ENCODE data around the gene PIGL.
A peak's percentile ranks its signal among the peaks of the same experiment; 100 is the strongest.

The PIGL gene

DNA sequence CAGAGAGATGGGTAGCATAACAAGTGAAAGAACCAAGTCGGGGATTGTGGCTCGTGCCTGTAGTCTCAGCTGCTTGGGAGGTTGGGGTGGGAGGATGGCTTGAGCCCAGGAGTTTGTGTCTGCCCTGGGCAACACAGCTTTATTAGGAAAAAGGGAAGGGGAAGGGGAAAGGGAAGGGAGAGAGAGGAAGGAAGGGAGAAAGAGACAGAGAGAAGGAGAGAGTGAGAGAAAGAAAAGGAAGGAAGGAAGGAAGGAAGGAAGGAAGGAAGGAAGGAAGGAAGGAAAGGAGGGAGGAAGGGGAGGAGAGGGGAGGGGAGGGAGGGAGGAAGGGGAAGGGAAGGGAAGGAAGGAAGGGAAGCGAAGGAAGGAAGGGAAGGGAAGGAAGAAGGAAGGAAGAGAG, 103.0 kb downstream of the PIGL start:
- Histone ChIP-seq H3K36me3 (ENCODE audit: insufficient read depth, low read length) (peaks cover under 1% of the 10 kb centered on the region), H3K4me2 (ENCODE audit: low read length) (no peak overlapping the region), H3K4me1 (ENCODE audit: control insufficient read depth, insufficient read depth, low read length) (peaks cover 8% of the 10 kb centered on the region), H3K4me3 (ENCODE audit: low read length) (no peak overlapping the region), H3K9me3 (replicated peaks; ENCODE audit: low read length) (no peaks in the 10 kb centered on the region), H3K27me3 (ENCODE audit: control insufficient read depth, insufficient read depth, low read length) (no peaks in the 10 kb centered on the region), H3K9ac (ENCODE audit: low read depth, low read length) (no peak overlapping the region)

DNA sequence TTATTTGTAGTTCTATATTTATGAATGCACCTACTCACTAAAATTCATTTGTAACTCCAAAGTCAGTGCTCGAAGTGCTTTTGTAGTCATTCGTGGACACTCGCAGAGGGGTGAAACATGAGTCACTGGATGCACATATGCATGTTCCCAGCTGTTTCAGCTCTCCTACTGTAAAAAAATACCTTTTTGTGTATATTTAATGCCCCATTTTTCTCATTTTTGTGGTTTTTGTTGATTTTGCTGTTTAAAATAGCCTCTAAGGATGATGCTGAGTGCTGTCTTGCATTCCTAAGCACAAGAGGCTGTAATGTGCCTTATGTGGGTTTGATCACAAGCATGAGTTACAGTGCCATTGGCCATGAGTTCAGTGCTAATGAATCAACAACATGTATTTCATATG, 105.6 kb downstream of the PIGL start:
- Histone ChIP-seq H3K4me2 (ENCODE audit: low read length) (no peak overlapping the region), H3K9me3 (replicated peaks; ENCODE audit: low read length) (no peaks in the 10 kb centered on the region), H3K9ac (ENCODE audit: low read depth, low read length) (no peak overlapping the region), H3K4me1 (ENCODE audit: control insufficient read depth, insufficient read depth, low read length) (peaks cover 8% of the 10 kb centered on the region), H3K27me3 (ENCODE audit: control insufficient read depth, insufficient read depth, low read length) (no peaks in the 10 kb centered on the region), H3K36me3 (ENCODE audit: insufficient read depth, low read length) (peaks cover 13% of the 10 kb centered on the region), H3K4me3 (ENCODE audit: low read length) (no peak overlapping the region)

DNA sequence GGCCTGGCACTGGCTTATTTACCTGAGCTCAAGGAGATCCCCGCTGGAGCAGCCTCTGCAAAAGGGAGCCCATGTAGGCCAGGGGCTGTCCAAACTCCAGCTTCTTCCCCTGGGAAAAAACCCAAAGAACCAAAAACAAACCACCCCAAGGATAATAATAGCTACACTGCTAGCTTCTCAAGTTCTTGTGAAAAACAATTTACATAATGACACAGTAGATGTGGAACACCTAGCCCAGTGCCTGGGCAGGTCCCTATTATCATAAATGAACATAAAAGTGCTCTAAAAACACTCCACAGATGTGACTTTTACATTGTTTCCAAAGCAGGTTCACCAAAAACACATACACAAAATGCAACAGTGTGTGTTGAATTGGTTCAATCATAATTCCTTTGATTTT, 109.0 kb downstream of the PIGL start:
- H3K9ac ChIP-seq (ENCODE audit: low read depth, low read length), result no peak overlapping the region
- peaks cover 13% of the 10 kb centered on the region for H3K36me3 ChIP-seq (ENCODE audit: insufficient read depth, low read length)
- no peak overlapping the region for H3K4me2 ChIP-seq (ENCODE audit: low read length)
- no peaks in the 10 kb centered on the region for H3K27me3 ChIP-seq (ENCODE audit: control insufficient read depth, insufficient read depth, low read length)
- no peak overlapping the region for H3K4me3 ChIP-seq (ENCODE audit: low read length)
- H3K9me3 ChIP-seq (replicated peaks; ENCODE audit: low read length), result no peaks in the 10 kb centered on the region
- H3K4me1 ChIP-seq (ENCODE audit: control insufficient read depth, insufficient read depth, low read length), result peaks cover 20% of the 10 kb centered on the region

DNA sequence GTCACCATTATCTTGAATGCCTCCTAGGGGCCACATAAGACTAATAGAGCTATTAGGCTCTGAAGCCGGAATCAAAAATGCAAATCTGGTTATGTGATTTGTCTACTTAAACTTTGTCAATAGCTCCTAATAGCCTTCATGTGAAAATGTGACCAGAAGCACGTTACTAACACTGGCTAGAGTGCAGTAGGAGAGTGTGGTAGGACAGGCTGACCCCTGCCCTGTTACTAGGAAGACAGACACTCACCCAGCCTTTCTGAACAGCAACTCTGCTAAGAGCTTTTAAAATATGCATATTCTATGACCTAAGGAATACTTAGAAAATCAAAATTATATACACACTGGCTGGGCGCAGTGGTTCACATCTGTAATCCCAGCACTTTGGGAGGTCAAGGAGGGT, 110.0 kb downstream of the PIGL start:
- Histone ChIP-seq H3K4me2 (ENCODE audit: low read length) (no peak overlapping the region), H3K36me3 (ENCODE audit: insufficient read depth, low read length) (peaks cover 13% of the 10 kb centered on the region), H3K9me3 (replicated peaks; ENCODE audit: low read length) (no peaks in the 10 kb centered on the region), H3K4me1 (ENCODE audit: control insufficient read depth, insufficient read depth, low read length) (peaks cover 20% of the 10 kb centered on the region), H3K27me3 (ENCODE audit: control insufficient read depth, insufficient read depth, low read length) (no peaks in the 10 kb centered on the region), H3K9ac (ENCODE audit: low read depth, low read length) (no peak overlapping the region), H3K4me3 (ENCODE audit: low read length) (no peak overlapping the region)

GRCh38 chr17:16328997-16329396, 112.0 kb downstream of the PIGL start:
- Histone ChIP-seq H3K27me3 (ENCODE audit: control insufficient read depth, insufficient read depth, low read length) (no peaks in the 10 kb centered on the region), H3K4me2 (ENCODE audit: low read length) (peak overlapping the region; percentile 64)

DNA sequence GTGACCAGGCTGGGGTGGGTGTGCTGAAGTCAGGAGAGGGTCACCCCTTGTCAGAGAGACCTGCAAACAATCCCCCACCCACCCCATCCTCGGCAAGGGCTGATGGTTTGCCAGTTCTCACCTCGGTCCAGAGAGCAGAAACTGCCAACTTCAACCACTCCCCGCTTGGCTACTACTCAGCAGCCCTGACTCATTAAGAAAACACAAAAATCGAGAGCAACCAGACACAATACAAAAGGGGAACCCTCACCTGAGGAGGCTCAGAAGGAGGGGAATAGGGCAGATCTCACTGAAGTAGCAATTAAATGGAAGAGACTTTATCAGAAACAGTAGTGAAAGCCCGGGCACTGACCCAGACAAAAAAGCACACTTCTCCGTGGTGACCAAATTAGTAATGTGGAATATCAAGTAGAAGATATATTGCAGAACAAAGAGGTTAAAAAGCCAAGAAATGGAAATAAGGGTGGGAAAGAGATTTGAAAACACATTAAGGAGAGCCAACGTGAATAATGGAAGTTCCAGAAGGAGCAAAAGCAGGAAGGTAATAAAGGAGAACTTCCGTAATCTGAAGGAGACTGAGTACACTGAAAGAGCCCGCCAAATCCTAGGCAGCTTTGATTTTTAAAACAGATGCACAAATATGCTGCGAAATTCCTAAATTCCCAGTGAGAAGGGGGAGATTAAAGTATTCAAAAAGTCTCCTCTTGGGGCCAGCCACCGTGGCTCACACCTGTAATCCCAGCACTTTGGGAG, 112.7 kb downstream of the PIGL start:
- H3K27me3 ChIP-seq (ENCODE audit: control insufficient read depth, insufficient read depth, low read length), result no peaks in the 10 kb centered on the region
- peaks cover 13% of the 10 kb centered on the region for H3K36me3 ChIP-seq (ENCODE audit: insufficient read depth, low read length)
- H3K4me2 ChIP-seq (ENCODE audit: low read length), result peak overlapping the region; percentile 64
- H3K9me3 ChIP-seq (replicated peaks; ENCODE audit: low read length), result no peaks in the 10 kb centered on the region
- H3K4me3 ChIP-seq (ENCODE audit: low read length), result no peak overlapping the region
- H3K4me1 ChIP-seq (ENCODE audit: control insufficient read depth, insufficient read depth, low read length), result peaks cover 13% of the 10 kb centered on the region
- no peak overlapping the region for H3K9ac ChIP-seq (ENCODE audit: low read depth, low read length)

More at GRCh38 chr17:16328997-16329396, 112.0 kb downstream of the PIGL start:
- H3K36me3 ChIP-seq (ENCODE audit: insufficient read depth, low read length), result peaks cover 13% of the 10 kb centered on the region
- H3K4me3 ChIP-seq (ENCODE audit: low read length), result no peak overlapping the region
- H3K9me3 ChIP-seq (replicated peaks; ENCODE audit: low read length), result no peaks in the 10 kb centered on the region
- peaks cover 13% of the 10 kb centered on the region for H3K4me1 ChIP-seq (ENCODE audit: control insufficient read depth, insufficient read depth, low read length)
- no peak overlapping the region for H3K9ac ChIP-seq (ENCODE audit: low read depth, low read length)

DNA sequence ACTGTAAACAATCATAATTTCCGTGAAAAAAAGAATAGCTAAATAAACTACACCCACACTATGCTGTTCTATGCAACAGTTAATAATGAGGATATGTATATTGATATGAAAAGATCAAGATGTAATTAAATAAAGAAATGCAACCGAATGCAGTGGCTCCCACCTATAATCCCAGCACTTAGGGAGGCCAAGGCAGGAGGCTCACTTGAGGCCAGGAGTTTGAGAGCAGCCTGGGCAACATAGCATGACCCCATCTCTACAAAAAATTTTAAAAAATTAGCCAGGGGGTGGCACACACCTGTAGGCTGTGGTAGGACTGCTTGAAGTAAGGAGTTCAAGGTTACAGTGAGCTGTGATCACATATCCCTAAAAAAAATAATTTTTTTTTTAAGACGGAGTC, 121.4 kb downstream of the PIGL start:
- H3K9me3 ChIP-seq (replicated peaks; ENCODE audit: low read length), result no peaks in the 10 kb centered on the region

GRCh38 chr17:16339402-16339801, 122.4 kb downstream of the PIGL start:
- Histone ChIP-seq H3K36me3 (ENCODE audit: insufficient read depth, low read length) (peaks cover 3% of the 10 kb centered on the region), H3K4me2 (ENCODE audit: low read length) (no peak overlapping the region), H3K9me3 (replicated peaks; ENCODE audit: low read length) (no peaks in the 10 kb centered on the region), H3K4me1 (ENCODE audit: control insufficient read depth, insufficient read depth, low read length) (no peaks in the 10 kb centered on the region), H3K4me3 (ENCODE audit: low read length) (no peak overlapping the region), H3K9ac (ENCODE audit: low read depth, low read length) (no peak overlapping the region), H3K27me3 (ENCODE audit: control insufficient read depth, insufficient read depth, low read length) (no peaks in the 10 kb centered on the region)

More for the DNA sequence above, 121.4 kb downstream of the PIGL start:
- H3K4me1 ChIP-seq (ENCODE audit: control insufficient read depth, insufficient read depth, low read length), result no peaks in the 10 kb centered on the region
- no peak overlapping the region for H3K4me3 ChIP-seq (ENCODE audit: low read length)
- H3K4me2 ChIP-seq (ENCODE audit: low read length), result no peak overlapping the region
- no peak overlapping the region for H3K9ac ChIP-seq (ENCODE audit: low read depth, low read length)
- H3K27me3 ChIP-seq (ENCODE audit: control insufficient read depth, insufficient read depth, low read length), result no peaks in the 10 kb centered on the region
- H3K36me3 ChIP-seq (ENCODE audit: insufficient read depth, low read length), result no peaks in the 10 kb centered on the region

- Histone ChIP-seq H3K4me3 (ENCODE audit: low read length) (no peak overlapping the region), H3K9me3 (replicated peaks; ENCODE audit: low read length) (no peaks in the 10 kb centered on the region), H3K27me3 (ENCODE audit: control insufficient read depth, insufficient read depth, low read length) (no peaks in the 10 kb centered on the region), H3K36me3 (ENCODE audit: insufficient read depth, low read length) (peaks cover 4% of the 10 kb centered on the region), H3K9ac (ENCODE audit: low read depth, low read length) (no peak overlapping the region), H3K4me2 (ENCODE audit: low read length) (no peak overlapping the region), H3K4me1 (ENCODE audit: control insufficient read depth, insufficient read depth, low read length) (no peaks in the 10 kb centered on the region)
Observed at GRCh38 chr17:16339959-16340358, 122.9 kb downstream of the PIGL start.

DNA sequence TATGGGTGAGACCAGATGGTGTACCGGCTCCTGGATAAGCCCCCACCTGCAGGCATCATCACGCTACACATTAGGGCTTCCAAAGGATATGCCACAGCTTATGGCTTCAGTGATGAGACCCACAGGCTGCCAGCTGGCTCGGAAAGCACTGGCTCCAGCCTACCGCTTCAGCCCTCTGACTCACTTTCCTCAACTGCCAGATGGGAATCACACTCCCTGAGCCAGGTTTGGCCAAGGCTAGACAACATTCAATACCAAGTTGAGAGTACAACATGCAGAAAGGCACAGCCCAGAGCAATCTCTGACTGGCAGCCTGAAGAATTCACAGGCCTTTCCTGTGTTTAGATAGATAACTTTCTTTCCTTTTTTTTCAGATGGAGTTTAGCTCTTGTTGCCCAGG, 126.0 kb downstream of the PIGL start:
- Histone ChIP-seq H3K27me3 (ENCODE audit: control insufficient read depth, insufficient read depth, low read length) (no peaks in the 10 kb centered on the region), H3K36me3 (ENCODE audit: insufficient read depth, low read length) (peaks cover 4% of the 10 kb centered on the region), H3K4me1 (ENCODE audit: control insufficient read depth, insufficient read depth, low read length) (no peaks in the 10 kb centered on the region), H3K9ac (ENCODE audit: low read depth, low read length) (no peak overlapping the region), H3K4me3 (ENCODE audit: low read length) (no peak overlapping the region), H3K9me3 (replicated peaks; ENCODE audit: low read length) (no peaks in the 10 kb centered on the region), H3K4me2 (ENCODE audit: low read length) (no peak overlapping the region)

- peaks cover 8% of the 10 kb centered on the region for H3K36me3 ChIP-seq (ENCODE audit: insufficient read depth, low read length)
- no peaks in the 10 kb centered on the region for H3K4me1 ChIP-seq (ENCODE audit: control insufficient read depth, insufficient read depth, low read length)
- no peak overlapping the region for H3K4me3 ChIP-seq (ENCODE audit: low read length)
- no peaks in the 10 kb centered on the region for H3K27me3 ChIP-seq (ENCODE audit: control insufficient read depth, insufficient read depth, low read length)
- H3K9me3 ChIP-seq (replicated peaks; ENCODE audit: low read length), result no peaks in the 10 kb centered on the region
- no peak overlapping the region for H3K9ac ChIP-seq (ENCODE audit: low read depth, low read length)
- H3K4me2 ChIP-seq (ENCODE audit: low read length), result no peak overlapping the region
Observed at GRCh38 chr17:16343569-16343968, 126.6 kb downstream of the PIGL start.

- no peaks in the 10 kb centered on the region for H3K9me3 ChIP-seq (replicated peaks; ENCODE audit: low read length)
- H3K36me3 ChIP-seq (ENCODE audit: insufficient read depth, low read length), result peaks cover 9% of the 10 kb centered on the region
- no peaks in the 10 kb centered on the region for H3K4me1 ChIP-seq (ENCODE audit: control insufficient read depth, insufficient read depth, low read length)
- no peaks in the 10 kb centered on the region for H3K27me3 ChIP-seq (ENCODE audit: control insufficient read depth, insufficient read depth, low read length)
- no peak overlapping the region for H3K9ac ChIP-seq (ENCODE audit: low read depth, low read length)
- H3K4me3 ChIP-seq (ENCODE audit: low read length), result no peak overlapping the region
- H3K4me2 ChIP-seq (ENCODE audit: low read length), result no peak overlapping the region
Observed at GRCh38 chr17:16345565-16345964, 128.6 kb downstream of the PIGL start.
